NCI-H2081 treated with DMSO at 0.1 percent for 48 hours (cell line): ENCODE results near the gene STK32C.

Source experiments
- DNase-seq: peaks from one replicate; lab custom pipeline; 2025; lab: John Stamatoyannopoulos, UW

The STK32C gene

DNA sequence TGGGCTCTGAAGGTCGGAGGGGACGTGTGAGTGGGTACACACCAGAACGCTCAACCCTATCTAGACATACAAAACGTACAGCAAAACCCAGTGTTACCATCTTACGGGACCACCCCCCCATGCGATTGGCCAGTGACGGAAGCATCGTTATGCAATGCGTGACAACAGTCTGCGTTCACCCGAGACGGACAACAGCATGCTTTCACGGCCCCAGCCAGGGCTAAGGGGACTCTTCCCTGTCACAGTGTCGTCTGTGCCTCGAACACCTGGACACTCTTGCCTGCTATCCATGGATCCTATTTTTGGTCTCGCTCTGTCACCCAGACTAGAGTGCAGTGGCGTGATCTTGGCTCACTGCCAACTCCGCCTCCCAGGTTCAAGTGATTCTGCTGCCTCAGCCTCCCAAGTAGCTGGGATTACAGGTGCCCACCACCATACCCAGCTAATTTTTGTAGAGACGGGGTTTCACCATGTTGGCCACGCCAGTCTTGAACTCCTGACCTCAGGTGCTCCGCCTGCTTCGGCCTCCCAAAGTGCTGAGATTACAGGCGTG lies 97.7 kb downstream of the STK32C start:
- no peak for DNase-seq

DNA sequence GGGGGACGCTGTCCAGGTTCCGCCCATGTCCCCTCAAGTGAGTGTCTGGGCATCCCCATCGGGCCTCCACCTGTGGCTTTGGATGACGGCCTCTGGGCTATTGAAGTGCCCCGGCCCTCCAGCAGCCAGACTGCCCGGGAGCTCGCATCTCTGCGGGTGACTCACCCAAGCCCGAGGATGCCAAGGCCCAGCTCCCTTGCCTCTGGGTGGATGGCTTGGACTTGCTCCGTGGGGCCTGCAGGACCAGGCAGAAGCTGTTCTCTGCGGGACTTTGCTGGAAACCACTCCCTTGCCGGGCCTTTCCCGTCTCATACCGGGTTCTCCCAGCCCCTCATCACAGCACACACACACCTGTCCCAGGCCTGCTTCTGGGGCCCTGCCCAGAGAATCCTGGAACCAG lies 98.6 kb downstream of the STK32C start:
- DNase-seq, result no peak

DNA sequence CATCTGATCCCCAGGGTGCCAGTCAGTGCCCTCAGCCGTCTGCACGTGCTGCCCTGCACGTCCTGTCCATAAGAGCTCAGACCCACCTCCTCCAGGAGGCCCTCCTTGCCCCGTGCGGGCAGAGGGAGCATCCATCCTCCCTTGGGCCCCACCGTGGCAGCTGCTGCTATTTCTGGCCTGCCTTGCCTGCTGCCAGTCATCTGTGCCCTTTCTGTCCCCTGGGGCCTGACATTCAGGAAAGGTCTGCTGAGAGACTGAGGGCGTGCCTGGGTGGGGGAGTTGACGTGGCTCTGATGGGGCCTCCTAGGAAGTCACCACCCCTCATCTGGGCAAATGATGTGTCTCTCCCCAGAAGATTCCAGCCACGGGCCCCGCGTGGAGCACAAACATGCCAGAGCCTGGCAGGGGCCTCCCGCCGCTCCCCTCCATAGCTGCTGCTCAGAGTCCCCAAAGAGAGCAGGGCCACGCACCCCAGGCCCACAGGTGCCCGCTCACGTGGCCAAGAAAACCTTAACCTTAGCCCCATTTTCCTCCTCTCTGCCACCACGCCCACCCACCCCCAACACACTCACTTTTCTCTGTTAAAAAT lies 99.2 kb downstream of the STK32C start:
- DNase-seq, result no peak

DNA sequence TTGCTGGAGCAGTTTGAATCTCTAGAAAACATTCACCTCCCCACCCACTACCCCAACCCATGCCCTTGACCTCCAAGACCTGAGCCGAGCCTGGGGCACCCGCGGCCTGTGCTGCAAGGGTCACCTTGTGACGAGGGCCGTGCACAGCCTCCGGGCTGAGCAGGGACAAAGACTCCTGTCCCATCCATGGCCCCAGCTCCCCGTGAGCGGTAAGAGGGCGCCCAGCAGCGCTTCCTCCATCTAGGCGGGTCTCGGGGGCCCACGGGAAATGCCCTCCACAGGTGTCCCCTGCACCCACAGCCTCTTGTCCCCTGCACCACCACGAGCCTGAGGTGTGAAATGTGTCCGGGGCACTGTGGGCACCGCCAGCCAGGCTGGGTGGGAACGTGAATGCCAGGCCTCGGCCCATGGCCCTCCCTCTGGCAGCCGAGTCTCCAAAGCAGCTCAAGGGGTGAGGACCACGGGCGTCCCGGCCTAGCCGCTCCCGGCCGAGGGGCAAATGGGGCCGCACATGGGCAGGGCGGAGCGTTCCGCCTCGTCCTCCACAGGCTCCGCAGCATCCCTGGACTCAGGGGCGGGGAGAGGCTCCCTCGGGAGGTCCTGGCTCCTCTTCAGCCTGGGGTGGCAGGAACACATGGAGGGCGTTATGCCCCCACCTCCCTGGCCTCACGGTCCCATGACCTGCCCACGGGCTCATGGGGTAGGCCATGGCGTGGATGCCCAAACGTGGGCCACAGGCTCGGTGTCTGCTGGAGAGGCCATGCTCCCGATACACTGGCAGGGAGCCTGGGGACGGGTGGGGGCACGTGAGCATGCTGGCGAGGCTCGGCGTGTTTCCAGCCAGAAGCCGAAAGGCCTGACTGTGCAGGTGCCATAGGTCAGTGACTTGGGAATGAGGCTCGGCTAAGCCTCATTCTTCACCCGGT lies 100.0 kb downstream of the STK32C start:
- DNase-seq, result no peak

DNA sequence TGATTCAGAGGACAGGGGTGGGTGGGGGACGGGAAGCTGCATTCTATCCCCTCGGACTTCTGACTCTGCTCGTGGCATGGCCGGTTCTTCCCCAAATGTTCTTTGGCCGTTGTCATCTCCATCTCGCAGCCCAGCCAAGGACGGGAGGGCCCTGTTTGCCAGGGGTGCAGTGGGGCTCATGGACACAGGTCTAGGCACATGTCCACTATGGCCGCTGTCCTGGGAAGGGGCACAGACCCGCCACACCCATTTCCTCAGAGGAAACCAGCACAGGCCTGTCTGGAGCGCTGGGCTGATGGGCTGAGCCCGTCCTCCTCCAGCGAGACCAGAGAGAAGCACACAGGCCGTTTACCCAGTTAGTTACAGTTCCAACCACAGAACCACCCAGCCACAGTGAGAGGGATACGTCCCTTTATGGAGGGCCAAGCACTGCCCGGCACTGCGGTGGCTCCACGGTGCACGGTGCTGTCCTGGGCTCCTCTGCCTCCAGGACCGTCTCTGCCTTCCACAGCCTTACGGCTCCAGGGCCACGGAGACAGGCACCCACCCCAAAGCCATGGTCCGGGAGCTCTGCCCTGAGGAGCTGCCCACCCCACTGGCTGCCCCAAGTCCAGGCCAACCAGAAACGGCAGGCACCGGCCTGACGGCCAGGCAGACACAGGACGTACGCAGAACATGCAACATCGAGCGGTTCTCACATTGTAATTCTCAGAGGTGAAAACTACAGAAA lies 100.8 kb downstream of the STK32C start:
- no peak for DNase-seq

DNA sequence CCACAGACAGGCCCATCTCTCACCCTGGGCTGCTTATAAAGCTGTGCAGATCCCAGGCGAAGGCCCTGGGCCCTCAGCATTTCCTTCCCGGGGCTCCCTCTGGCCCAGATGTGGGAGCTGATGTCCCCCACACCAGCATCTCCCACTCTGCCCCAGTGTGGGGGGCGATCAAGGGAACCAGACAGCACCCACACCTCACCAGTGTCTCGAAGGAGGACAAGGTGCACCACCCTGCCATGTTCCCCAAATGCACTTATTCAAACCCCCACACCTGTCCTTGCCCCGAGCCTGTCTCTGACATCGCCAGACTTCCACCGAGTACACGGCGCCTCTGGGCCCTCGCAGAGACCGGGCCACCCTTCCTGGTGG lies 101.4 kb downstream of the STK32C start:
- no peak for DNase-seq

DNA sequence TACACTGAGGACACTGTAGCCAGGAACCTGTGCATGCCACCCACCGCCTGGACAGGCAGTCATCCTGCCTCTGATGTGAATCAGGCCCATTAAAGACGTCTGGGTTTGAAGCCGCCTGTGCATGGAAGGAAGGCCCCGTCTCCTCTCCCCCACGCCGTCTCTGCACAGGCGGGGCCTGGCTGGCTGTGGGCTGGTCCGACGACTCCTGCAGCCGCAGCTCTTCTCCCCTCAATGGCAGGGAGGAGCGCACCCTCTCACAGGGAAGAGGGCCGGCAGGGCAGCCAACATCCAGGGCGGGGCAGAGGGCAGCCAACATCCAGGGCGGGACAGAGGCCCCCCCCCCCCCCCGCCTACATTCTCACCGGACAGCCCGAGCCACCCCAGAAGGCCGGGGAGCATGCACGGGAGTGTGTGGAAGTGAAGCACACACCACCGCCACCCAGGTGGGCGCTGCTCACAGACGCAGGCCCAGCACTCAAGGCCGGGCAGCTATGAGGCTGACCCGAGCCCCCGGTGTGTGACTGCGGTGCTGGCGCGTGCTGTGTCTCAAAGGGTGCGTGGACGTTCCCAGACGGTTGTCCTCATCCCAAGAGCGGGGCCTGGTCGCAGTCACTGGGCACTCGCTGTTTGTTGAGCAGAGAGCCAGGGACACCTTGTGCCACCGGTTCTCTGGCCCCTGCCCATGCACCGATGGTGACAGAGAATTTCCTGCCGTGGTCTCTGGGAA lies 101.9 kb downstream of the STK32C start:
- DNase-seq, result no peak

DNA sequence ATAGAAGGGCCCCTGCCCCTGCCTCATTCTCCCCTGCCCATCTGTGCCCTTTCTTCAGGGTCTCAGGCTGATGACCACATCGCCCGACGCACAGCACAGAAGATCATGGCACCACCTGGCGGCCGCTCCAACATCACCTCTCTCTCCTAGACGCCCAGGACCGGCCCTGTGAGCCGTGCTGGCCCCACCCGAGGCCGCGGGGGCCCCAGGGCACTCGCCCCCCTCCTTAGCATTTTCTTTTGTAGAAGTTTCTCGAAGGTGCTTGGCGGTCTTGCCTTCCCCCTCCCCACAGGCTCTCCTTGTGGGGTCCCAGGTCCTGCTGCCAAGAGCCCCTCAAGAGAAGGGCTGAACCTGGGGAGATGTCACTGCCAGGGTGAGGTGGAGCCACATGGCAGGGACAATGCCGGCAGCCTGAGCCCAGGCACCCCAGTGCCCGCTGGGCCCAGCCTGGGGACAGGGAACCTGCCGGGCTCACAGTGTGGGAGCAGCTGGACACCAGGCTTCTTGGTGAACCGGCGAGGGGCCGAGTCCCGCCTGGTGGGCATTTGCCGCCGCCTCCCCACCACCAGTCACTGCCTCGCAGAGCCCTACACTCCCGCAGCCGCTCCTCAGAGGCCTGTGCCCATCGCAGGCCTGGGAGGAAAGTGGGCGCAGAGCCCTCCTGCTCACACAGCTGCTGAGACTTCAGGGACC lies 102.8 kb downstream of the STK32C start:
- DNase-seq, result no peak

DNA sequence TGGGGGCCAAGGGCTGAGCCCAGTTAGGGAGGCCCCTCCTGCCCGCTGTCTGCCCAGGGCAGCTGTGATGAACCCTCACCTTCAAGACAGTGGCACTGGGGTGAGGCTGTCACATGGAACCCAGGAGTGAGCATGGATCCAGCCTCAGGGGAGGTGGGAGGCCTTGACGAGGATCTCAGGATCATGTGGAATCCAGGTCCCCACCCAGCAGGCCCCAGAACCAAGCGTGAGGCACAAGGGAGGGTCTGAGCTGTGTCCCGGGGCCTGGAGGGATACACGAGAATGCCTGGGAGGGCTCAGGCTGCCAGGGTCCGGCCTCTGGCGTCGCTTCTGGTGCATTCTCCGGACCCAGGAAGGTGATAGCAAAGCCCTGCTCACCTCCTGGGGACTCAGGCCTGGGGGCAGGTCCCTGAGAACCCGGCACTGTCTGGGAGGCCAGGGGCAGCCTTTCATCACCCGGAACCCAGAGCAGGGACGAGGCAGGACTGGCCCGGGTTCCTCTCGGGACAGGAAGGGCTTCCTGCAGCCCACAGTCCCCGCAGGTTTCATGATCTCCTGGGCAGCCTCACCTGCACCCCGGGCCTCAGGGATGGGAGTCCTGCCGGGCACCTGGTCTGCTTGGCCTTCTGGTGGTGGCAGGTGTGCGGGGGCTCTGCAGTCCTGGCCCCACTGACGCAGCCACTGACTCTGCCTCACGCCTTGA lies 103.5 kb downstream of the STK32C start:
- no peak for DNase-seq

DNA sequence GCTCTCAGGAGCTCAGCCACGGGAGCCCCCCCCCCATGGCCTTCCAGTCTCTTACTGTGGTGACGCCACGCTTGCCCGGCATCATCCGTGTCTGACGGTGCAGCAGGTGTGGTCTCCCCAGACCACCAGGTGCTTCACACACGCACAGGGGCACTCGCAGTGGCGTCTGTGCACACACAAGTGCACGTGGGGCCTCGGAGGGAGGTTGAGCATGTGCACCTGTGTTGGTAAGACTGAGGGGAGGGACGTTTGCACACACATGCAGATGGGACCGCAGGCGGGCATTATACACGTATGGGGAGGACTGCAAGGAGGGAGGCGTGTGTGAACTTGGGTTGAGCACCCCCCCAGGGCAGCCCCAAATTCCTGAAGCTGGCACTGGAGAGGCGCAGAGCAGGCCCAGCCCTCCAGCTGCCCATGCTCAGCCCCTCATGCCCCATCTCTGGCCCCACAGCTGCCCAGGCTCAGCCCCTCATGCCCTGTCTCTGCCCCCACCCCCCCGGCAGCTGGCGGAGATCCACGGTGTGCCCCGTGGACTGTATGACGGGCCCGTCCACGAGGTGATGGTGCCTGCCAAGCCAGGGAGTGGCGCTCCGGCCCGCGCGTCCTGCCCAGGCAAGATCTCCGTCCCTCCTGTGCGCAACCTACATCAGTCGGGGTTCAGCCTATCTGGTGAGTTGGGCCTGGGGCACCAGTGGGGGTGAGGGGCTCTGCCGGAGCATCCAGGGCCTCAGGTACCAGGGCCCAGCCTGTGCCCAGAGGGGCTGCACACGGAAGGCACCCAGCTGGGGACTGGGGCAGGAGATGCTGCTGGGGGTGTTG lies 104.3 kb downstream of the STK32C start:
- DNase-seq, result no peak

DNA sequence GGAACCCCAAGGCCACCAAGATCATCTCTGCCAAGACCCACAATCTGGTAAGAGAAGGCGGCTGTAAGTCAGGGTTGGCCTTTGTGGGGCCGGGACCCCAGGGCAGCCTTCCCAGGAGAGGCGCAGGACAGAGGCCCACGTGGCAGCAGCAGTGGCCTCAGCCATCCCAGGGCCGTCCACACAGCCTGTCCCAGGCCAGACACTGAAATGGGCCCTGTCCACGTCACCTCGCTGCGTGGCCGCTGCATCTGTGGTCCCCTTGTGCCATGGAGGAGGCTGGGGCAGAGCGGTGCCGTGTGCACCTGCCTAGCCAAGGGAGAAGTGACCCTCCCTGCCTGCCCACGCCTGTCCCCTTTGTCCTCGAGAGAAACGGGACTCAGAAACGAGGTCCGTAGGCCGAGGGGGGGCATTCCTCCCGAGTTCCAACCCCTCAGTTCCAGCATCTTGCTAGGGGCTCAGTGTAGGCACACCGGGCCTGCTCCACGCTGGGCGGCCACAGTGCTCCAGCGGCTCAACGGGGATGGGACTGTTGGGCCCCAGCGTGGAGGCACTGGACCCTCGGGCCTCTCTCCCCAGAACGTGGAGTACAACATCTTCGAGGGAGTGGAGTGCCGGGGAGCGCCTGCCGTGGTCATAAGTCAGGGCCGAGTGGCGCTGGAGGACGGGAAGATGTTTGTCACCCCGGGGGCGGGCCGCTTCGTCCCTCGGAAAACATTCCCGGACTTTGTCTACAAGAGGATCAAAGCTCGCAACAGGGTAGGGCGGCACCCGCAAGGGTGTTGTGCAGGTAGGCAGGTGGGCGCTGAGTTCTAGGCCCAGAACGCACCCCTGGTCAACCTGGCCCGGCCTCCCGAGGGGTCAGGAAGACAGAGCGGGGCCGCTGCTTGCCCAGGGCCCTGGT lies 105.4 kb downstream of the STK32C start:
- no peak for DNase-seq

DNA sequence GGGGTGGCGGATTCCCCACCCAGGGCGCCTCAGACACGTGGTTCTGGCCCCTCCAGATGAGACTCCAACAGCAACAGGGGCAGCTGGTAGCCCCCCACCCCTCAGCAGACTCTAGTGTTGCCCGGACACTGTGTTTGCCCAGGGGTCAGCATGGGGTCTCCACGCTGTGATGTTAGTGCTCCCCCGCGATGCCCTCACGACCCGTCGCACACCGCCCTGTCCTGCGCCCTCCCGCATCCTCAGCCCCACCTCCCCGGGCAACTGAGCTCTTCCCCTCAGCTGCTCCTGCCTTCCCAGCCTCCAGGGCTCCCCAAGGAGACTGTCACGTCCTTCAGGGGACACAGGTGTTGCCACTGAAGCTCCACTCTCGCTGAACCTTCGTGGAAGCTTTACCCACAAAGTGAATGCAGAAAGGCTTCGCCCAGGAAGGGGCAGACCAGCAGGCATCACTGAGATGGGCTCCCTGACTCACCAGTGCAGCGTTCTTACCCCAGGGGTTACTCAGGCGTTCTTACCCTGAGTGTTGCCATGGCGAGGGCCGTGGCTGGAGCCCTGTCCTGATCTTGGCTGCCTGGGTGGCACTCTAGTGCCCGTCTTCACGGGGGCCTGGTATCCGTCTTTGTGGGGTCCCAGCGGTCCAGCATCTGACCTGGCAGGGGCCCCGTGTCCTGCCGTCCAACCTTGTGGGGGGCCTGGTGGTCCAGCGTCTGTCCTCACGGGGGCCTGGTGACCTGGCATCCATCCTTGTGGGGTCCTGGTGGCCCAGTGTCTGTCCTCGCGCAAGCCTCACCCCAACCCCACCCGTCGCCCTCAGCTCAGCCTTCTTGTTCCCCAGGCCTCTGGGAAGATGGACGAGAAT lies 106.4 kb downstream of the STK32C start:
- no peak for DNase-seq

DNA sequence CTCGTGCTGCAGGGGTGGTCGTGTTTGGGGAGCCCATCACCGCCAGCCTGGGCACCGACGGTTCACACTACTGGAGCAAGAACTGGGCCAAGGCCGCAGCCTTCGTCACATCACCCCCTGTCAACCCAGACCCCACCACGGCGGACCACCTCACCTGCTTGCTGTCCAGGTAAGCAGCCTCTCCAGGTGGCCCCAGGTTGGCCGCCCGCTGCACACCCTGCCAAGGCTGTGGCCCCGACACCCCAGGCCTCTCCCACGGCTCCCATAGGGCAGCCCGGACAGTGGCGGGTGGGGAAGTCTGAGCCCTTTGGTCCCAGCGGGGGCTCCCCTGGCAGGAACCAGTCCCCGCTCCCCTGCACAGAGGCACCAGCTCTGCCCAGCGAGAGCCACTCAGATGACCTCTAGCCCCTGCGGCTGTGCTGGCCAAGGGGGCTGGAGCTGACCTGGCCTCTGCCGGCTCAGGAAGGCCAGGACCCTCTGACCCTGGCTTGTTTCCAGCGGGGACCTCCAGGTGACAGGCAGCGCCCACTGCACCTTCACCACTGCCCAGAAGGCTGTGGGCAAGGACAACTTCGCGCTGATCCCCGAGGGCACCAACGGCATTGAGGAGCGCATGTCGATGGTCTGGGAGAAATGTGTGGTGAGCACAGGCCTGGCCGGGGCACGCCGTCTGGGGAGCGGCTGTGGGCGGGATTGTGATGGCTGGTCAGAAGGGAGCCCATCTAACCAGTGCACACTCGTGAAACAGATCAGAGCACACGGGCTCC lies 107.2 kb downstream of the STK32C start:
- DNase-seq, result no peak

DNA sequence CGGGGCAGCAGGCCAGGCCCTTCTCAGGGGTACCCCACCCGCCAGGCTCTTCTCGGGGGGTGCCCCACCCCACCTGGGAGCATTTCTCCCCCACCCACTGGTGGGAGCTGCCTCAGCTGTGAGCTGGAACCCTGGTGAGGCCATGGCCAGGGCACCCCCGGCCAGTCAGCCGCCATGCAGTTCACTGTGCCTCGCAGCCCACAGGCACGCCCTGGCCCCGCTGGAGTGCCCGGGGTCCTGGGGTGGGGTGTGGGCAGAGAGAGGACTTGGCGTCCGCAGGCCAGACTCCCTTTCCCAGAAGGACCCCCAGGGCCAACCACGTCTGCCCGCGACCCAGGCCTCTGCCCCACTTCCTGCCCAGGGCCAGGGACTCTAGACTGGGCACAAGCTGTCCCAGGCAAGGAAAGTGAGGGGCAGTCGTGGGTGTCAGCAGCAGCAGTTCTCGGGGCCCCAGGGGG lies 107.9 kb downstream of the STK32C start:
- DNase-seq, result no peak

DNA sequence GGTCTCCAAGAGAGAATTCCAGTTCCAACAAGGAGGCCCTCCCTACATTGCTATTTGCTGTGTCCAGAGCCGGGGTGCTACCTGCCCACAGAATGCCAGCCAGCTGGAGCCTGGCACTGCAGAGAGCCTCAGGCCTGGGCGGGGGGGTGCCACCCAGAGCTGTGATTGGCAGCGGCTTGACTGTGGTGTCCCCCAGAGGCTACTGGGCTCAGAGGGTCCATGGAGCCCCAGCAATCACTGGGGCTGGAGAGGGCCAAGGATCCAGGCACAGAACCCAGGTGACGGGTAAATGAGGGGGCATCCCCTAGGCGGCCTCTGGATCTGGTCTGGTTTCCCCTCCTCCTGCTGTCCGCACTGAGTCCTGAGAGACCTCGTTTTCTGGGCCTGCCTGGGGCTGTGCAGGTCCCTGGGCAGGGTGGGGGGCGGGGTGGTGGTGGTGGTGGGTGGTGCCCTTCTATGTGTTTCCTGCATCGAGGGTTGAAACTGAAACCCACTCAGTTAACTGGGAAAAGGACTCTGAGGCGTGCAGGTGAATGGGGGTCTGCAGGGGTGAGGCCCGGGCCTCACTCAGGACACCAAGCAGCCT lies 108.4 kb downstream of the STK32C start:
- DNase-seq, result no peak

DNA sequence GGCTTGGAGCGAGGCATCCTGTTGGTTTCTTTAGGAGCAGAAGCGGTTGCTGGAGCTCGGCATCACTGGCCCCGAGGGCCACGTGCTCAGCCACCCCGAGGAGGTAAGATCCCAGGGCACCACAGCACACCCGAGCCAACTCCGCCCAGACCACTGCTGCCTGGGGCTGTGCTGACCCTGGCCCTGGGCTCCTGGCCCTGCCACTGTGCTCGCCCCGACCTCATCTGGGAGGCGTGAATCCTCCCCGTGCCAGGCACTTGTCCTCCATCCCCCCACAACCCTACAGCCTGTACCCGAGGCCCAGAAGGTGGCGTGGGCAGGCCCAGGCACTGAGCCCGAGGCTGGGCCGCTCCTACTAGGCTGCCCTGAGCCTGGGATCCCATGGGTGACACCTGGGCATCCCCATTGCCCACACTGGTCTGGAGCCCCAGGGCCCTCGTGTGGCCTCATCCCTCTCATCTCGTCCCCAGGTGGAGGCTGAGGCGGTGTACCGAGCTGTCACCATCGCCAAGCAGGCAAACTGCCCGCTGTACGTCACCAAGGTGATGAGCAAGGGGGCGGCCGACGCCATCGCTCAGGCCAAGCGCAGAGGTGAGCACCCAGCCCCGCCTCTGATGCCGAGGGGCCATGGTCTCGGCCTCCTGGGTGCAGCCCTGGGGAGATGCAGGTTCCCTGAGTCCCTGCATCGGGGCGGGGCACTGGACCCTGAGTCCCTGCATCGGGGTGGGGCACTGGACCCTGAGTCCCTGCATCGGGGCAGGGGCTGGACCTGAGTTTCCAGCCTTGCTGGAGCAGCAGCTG lies 109.2 kb downstream of the STK32C start:
- no peak for DNase-seq
